OCI-M2 (cell line): Measurements from ENCODE around the gene IGSF3.

ENCODE experiments used
- DNase-seq: peaks from one replicate; lab custom pipeline; 2025; ENCODE audit not compliant: unreplicated experiment; lab: John Stamatoyannopoulos, UW

Gene IGSF3

GRCh38 chr1:116532671-116533428, 134.7 kb downstream of the IGSF3 start:
- DNase-seq, result no peak

DNA sequence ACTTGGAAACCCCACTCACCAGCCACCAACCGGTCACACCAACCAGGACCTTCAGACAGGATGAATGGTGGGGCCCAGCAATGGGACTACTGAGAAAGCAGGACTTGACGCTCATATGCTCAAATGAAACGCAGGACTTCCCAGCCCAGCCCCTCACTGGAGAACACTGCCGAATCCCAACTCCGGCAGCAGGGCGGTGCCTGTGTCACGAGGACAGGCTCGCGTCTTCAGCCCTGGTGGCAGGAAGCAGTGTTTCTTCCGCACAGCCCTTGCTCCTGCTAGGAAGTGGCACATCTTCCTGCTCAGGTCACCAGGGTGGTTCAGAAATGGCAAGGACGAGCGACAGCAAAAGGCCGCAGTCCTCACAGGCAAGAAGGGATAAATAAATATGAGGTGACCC, 135.6 kb downstream of the IGSF3 start:
- no peak for DNase-seq

DNA sequence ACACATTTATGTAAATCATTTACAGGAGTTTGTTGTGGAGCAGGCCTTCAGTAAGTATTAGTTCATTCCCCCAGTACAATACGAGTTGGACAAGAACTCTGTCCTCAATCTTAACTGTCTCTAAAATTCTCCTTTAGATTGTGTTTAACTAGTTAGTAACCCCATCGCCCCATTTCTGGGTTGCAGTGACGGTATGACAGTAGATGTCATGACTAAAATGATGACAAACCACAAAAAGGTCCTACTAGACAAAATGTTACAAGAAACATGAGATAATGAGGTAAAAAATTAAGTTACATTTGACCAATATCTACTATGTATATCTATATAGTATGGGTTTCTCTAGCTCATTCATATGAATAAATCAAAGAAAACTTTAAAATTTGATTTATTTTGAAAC, 137.9 kb downstream of the IGSF3 start:
- no peak for DNase-seq

DNA sequence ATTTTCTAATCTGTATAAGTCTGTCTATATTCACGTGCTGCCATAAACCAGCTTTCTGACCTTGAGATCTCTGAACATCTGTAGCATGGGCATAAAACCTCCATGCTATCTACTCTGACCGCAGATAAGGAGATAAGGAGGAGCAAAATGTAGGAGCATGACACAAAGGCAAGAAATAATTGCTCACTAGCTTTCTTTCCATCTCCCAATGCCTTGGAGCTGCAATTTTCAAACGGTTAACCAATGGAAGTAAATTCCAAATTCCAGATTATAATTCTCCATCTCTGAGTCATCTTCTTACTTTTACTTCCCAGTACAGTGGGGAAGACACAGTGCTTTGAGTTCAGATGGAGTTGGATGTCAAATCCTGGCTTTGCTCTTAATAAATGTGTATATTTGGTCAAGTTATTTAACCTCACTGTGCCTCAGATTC, 138.3 kb downstream of the IGSF3 start:
- DNase-seq, result no peak

DNA sequence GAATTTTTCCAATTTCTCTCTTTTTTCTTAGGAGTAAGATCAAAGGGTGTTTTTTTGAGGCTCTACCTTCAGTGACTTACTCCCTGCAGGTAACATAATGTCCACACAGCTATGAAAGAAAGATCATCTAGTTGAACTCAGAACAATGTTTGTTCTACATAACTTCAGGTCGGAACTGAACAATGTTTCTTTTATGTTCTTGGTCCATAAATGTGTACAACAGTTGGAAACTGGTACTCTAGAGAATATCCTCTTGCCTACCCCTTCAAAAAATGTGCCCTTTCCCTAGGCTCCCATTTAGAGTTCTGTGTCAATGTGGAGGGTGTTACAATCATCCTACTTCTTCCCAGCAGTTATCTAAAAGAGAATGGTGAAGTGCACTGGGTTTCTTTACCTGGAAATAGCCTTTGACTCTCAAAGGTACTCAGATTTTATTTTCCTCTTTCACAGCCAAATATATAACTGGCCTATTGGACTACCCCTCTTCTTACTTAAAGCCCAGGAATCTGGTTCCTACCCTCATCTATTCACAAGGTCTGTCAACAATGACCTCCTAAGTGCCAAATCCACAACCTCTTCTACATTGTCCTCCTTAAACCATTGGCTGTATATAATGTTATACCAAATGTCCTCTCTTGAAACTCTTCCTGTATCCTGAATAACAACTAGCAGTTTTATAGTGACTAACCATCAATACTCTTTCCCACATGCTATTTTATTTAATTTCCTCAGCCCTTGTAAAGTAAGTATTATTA, 139.0 kb downstream of the IGSF3 start:
- DNase-seq, result no peak

GRCh38 chr1:116525440-116525839, 142.1 kb downstream of the IGSF3 start:
- no peak for DNase-seq
